Calu3 (cell line): ENCODE results near the gene CDRT15. TPM values are rescaled to one million over a fixed set of nuclear protein-coding genes. Genes with fewer than 3 reads are reported as not detected.

Experiments
- BruUV-seq: library from RNA; stranded (reverse); fragments of 400-500 nt; replicated peaks from 2 replicates; lab custom pipeline; 2021; lab: Mats Ljungman, UMichigan
- CTCF ChIA-PET: fragments of 300-600 bp; sonication (Branson Sonifier 250); formaldehyde crosslinking; loops from one replicate; lab custom pipeline; 2022; ENCODE audit warnings: antibody characterized with exemption; lab: Charles Lee
- DNase-seq: peaks from one replicate; pipeline ENCODE4 v3.0.0; 2022
- H3K27ac Mint-ChIP-seq: one replicate; pipeline ENCODE4 v1.8.0; 2022; ENCODE audit warnings: mixed read lengths; ENCODE audit not compliant: unreplicated experiment
- H3K27me3 Mint-ChIP-seq: one replicate; pipeline ENCODE4 v1.8.0; 2022; ENCODE audit warnings: mixed read lengths; ENCODE audit not compliant: unreplicated experiment
- H3K36me3 Mint-ChIP-seq: one replicate; pipeline ENCODE4 v1.8.0; 2022; ENCODE audit warnings: mild to moderate bottlenecking, moderate library complexity, mixed read lengths; ENCODE audit not compliant: insufficient read depth, unreplicated experiment
- H3K4me1 Mint-ChIP-seq: one replicate; pipeline ENCODE4 v1.8.0; 2022; ENCODE audit warnings: mild to moderate bottlenecking, low read depth, mixed read lengths; ENCODE audit not compliant: unreplicated experiment
- H3K4me3 Mint-ChIP-seq: one replicate; pipeline ENCODE4 v1.8.0; 2022; ENCODE audit warnings: mild to moderate bottlenecking, low read depth, moderate library complexity, mixed read lengths; ENCODE audit not compliant: unreplicated experiment
- H3K9me3 Mint-ChIP-seq: one replicate; pipeline ENCODE4 v1.8.0; 2022; ENCODE audit warnings: low read depth, mixed read lengths; ENCODE audit not compliant: unreplicated experiment
- intact Hi-C: fragments of 100-400 bp; cut with micrococcal nuclease; formaldehyde crosslinking; loops from one replicate; pipeline ENCODE4 v1.10.0; 2022; ENCODE audit not compliant: unreplicated experiment
- total RNA-seq: library from RNA; stranded (reverse); gene quantifications from 2 replicates; pipeline ENCODE4 v1.2.3, GENCODE V29; 2022
- TF ChIP-seq, protein P1 (sequence below): fragments of 200-600 bp; IDR thresholded peaks from one replicate; pipeline ENCODE4 v1.8.0; 2022; ENCODE audit warnings: antibody characterized with exemption; ENCODE audit not compliant: unreplicated experiment

Gene CDRT15
- total RNA-seq, 1 experiment from 2014 or later = not detected

DNA sequence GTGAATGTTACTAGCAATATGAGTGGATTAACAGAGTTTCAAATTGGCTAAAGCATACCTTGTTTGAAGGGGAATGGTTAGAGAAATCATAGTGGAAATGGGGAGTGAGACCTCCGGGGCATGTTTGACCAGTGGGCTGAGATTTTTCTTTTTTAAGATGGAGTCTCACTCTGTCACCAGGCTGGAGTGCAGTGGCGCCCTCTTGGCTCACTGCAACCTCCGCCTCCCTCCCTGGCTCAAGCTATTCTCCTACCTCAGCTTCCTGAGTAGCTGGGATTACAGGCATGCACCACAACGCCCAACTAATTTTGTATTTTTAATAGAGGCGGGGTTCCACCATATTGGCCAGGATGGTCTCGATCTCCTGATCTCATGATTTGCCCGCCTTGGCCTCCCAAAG lies 9.6 kb downstream of the CDRT15 start:
- H3K27me3 Mint-ChIP-seq = no peaks in the 10 kb centered on the region
- H3K36me3 Mint-ChIP-seq = no peaks in the 10 kb centered on the region
- intact Hi-C loops = no loop called here
- CTCF ChIA-PET = no interaction called here
- no peak overlapping the region for H3K27ac Mint-ChIP-seq
- no peak for DNase-seq
- H3K9me3 Mint-ChIP-seq = peaks cover 5% of the 10 kb centered on the region
- TF ChIP-seq, protein P1, sequence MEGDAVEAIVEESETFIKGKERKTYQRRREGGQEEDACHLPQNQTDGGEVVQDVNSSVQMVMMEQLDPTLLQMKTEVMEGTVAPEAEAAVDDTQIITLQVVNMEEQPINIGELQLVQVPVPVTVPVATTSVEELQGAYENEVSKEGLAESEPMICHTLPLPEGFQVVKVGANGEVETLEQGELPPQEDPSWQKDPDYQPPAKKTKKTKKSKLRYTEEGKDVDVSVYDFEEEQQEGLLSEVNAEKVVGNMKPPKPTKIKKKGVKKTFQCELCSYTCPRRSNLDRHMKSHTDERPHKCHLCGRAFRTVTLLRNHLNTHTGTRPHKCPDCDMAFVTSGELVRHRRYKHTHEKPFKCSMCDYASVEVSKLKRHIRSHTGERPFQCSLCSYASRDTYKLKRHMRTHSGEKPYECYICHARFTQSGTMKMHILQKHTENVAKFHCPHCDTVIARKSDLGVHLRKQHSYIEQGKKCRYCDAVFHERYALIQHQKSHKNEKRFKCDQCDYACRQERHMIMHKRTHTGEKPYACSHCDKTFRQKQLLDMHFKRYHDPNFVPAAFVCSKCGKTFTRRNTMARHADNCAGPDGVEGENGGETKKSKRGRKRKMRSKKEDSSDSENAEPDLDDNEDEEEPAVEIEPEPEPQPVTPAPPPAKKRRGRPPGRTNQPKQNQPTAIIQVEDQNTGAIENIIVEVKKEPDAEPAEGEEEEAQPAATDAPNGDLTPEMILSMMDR = no peak
- H3K4me1 Mint-ChIP-seq = no peaks in the 10 kb centered on the region
- no TSS peak for BruUV-seq
- H3K4me3 Mint-ChIP-seq = no peak overlapping the region

DNA sequence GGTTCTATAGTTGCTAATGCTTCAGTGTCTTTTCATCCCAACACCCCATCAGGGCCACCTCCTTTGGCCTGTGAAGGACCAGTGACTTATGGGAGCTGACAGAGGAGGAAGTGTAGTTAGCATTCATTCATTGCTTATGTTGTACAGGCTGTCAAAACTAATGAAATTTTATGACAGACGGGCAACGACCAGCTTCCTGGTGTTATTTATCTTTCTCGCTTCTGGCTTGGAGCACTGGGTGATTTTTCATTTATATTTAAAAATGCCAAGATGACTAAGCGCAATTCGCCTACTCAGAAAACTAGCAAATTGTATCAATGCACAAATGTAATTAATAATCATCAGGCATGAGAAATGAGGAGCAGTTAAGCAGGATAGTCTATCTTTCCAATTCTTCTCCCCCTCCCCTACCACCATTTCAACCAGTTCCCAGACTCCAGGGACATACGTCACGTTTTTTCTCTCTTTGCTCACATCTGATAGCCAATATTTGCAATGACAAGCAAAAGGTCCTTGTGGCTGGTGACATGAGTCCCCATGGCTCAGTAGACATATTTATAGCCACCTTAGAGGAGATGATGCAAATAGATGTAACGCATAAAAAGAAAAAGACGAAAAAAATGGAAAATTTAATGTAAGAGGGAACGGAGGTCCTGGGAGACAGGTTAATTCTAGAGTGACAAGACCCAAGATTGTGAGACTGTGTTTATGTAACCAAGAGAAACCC lies 11.2 kb downstream of the CDRT15 start:
- H3K27ac Mint-ChIP-seq = no peak overlapping the region
- TF ChIP-seq, protein P1 = no peak
- peaks cover 5% of the 10 kb centered on the region for H3K9me3 Mint-ChIP-seq
- no peaks in the 10 kb centered on the region for H3K4me1 Mint-ChIP-seq
- intact Hi-C loops = no loop called here
- no TSS peak for BruUV-seq
- no peaks in the 10 kb centered on the region for H3K27me3 Mint-ChIP-seq
- no peaks in the 10 kb centered on the region for H3K36me3 Mint-ChIP-seq
- CTCF ChIA-PET = no interaction called here
- no peak overlapping the region for H3K4me3 Mint-ChIP-seq
- DNase-seq = no peak

DNA sequence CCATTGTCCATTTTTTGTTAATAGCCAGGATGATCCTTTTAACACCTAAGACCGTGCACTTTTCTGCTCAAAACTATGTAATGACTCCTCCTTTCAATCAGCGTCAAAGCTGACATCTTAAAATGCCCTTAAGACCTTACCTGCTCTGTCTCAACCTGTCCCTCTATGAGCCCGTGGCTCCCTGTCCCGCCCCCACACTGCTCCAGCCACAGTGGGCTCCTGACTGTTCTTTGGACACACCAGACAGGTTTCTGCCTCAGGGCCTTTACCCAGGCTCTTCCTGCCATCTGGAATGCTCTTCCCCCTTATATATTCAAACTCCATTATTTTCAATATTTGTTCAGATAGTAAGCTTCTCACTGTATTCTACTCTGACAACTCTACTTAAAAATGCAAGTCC lies 14.1 kb downstream of the CDRT15 start:
- no peak for DNase-seq
- Mint-ChIP-seq H3K36me3 (no peaks in the 10 kb centered on the region), H3K4me1 (no peaks in the 10 kb centered on the region), H3K4me3 (no peak overlapping the region), H3K27me3 (no peaks in the 10 kb centered on the region), H3K27ac (no peak overlapping the region), H3K9me3 (peaks cover 5% of the 10 kb centered on the region)
- no TSS peak for BruUV-seq
- CTCF ChIA-PET = no interaction called here
- TF ChIP-seq, protein P1 = no peak
- intact Hi-C loops = no loop called here

- no peak for DNase-seq
Measured at GRCh38 chr17:14214271-14214670, 22.4 kb downstream of the CDRT15 start.

More at GRCh38 chr17:14214271-14214670, 22.4 kb downstream of the CDRT15 start:
- Mint-ChIP-seq H3K36me3 (peaks cover 12% of the 10 kb centered on the region), H3K9me3 (peaks cover 3% of the 10 kb centered on the region), H3K4me3 (no peak overlapping the region), H3K27ac (no peak overlapping the region), H3K27me3 (no peaks in the 10 kb centered on the region), H3K4me1 (peaks cover 12% of the 10 kb centered on the region)
- CTCF ChIA-PET = no interaction called here
- BruUV-seq = no TSS peak
- TF ChIP-seq, protein P1 = no peak
- intact Hi-C loops = no loop called here
